ENCODE data around the gene RAB6B. TPM values are rescaled to one million over a fixed set of nuclear protein-coding genes. Genes with fewer than 3 reads are reported as not detected.

RAB6B gene
- total RNA-seq, 2 donors from 2014 or later: 2.2 to 3.0 TPM

- Mint-ChIP-seq H3K27ac (no peak overlapping the region), H3K4me3 (no peak overlapping the region), H3K4me1 (peaks cover 8% of the 10 kb centered on the region), H3K36me3 (ENCODE audit: low read depth) (peaks cover 11% of the 10 kb centered on the region), H3K9me3 (no peaks in the 10 kb centered on the region), H3K27me3 (ENCODE audit: insufficient read depth) (peaks cover 25% of the 10 kb centered on the region)
- Histone ChIP-seq H3K27ac (ENCODE audit: low read depth, low read length) (no peak overlapping the region), H3K9ac (ENCODE audit: extremely low read depth, low read length, poor library complexity, severe bottlenecking) (no peak overlapping the region), H3K36me3 (ENCODE audit: control insufficient read depth, insufficient read depth, low read length) (peaks cover 11% of the 10 kb centered on the region), H3K27me3 (ENCODE audit: control insufficient read depth, insufficient read depth, low read length, poor library complexity, severe bottlenecking) (peaks cover 35% of the 10 kb centered on the region), H3K9me3 (ENCODE audit: control insufficient read depth, low read length) (no peaks in the 10 kb centered on the region), H3K4me1 (ENCODE audit: control insufficient read depth, insufficient read depth, low read length) (no peaks in the 10 kb centered on the region), H3K4me3 (ENCODE audit: low read length) (no peak overlapping the region)
- no peak for DNase-seq
- 89 to 96% methylated on average over 3 to 5 of the region's 5 CpGs for WGBS, 2 experiments (ENCODE audit: insufficient coverage in 1 of 2, insufficient read length in 1 of 2)
- no peak for TF ChIP-seq CTCF (conservative IDR thresholded peaks at IDR 0.05)
Observed at GRCh38 chr3:133803469-133803868, 92.2 kb downstream of the RAB6B start.

- H3K27ac Mint-ChIP-seq: no peak overlapping the region
Observed at GRCh38 chr3:133799794-133800585, 95.7 kb downstream of the RAB6B start.

GRCh38 chr3:133797396-133798105, 98.1 kb downstream of the RAB6B start:
- peaks cover 3% of the 10 kb centered on the region for H3K36me3 Mint-ChIP-seq (ENCODE audit: low read depth)
- H3K36me3 ChIP-seq (ENCODE audit: control insufficient read depth, insufficient read depth, low read length): no peaks in the 10 kb centered on the region
- no peak for TF ChIP-seq CTCF (conservative IDR thresholded peaks at IDR 0.05)
- H3K9me3 ChIP-seq (ENCODE audit: control insufficient read depth, low read length): peaks cover 24% of the 10 kb centered on the region
- no peak overlapping the region for H3K27ac ChIP-seq (ENCODE audit: low read depth, low read length)
- H3K27me3 Mint-ChIP-seq (ENCODE audit: insufficient read depth): peaks cover 20% of the 10 kb centered on the region
- WGBS, 2 experiments (ENCODE audit: insufficient coverage in 1 of 2, insufficient read length in 1 of 2): 89 to 91% methylated on average over 3 of the region's 3 CpGs
- no peaks in the 10 kb centered on the region for H3K4me1 ChIP-seq (ENCODE audit: control insufficient read depth, insufficient read depth, low read length)
- peaks cover 28% of the 10 kb centered on the region for H3K9me3 Mint-ChIP-seq
- H3K4me3 ChIP-seq (ENCODE audit: low read length): no peak overlapping the region
- no peak overlapping the region for H3K4me3 Mint-ChIP-seq
- no peak overlapping the region for H3K27ac Mint-ChIP-seq
- H3K4me1 Mint-ChIP-seq: no peaks in the 10 kb centered on the region
- peaks cover 31% of the 10 kb centered on the region for H3K27me3 ChIP-seq (ENCODE audit: control insufficient read depth, insufficient read depth, low read length, poor library complexity, severe bottlenecking)
- DNase-seq: no peak
- H3K9ac ChIP-seq (ENCODE audit: extremely low read depth, low read length, poor library complexity, severe bottlenecking): no peak overlapping the region

More at GRCh38 chr3:133799794-133800585, 95.7 kb downstream of the RAB6B start:
- Mint-ChIP-seq H3K4me3 (no peak overlapping the region), H3K36me3 (ENCODE audit: low read depth) (peaks cover 3% of the 10 kb centered on the region), H3K4me1 (no peaks in the 10 kb centered on the region), H3K27me3 (ENCODE audit: insufficient read depth) (peaks cover 25% of the 10 kb centered on the region), H3K9me3 (peaks cover 13% of the 10 kb centered on the region)
- Histone ChIP-seq H3K4me1 (ENCODE audit: control insufficient read depth, insufficient read depth, low read length) (no peaks in the 10 kb centered on the region), H3K4me3 (ENCODE audit: low read length) (no peak overlapping the region), H3K27me3 (ENCODE audit: control insufficient read depth, insufficient read depth, low read length, poor library complexity, severe bottlenecking) (peaks cover 35% of the 10 kb centered on the region), H3K9ac (ENCODE audit: extremely low read depth, low read length, poor library complexity, severe bottlenecking) (no peak overlapping the region), H3K9me3 (ENCODE audit: control insufficient read depth, low read length) (peaks cover 8% of the 10 kb centered on the region), H3K27ac (ENCODE audit: low read depth, low read length) (no peak overlapping the region), H3K36me3 (ENCODE audit: control insufficient read depth, insufficient read depth, low read length) (no peaks in the 10 kb centered on the region)
- WGBS, 2 experiments (ENCODE audit: insufficient coverage in 1 of 2, insufficient read length in 1 of 2): 83 to 86% methylated on average over 7 of the region's 7 CpGs
- no peak for DNase-seq
- TF ChIP-seq CTCF (conservative IDR thresholded peaks at IDR 0.05): no peak

Measured in endodermal cell (in vitro differentiated cells).